Measurements from ENCODE around the gene HP.
A peak's percentile ranks its signal among the peaks of the same experiment; 100 is the strongest.

The HP gene

DNA sequence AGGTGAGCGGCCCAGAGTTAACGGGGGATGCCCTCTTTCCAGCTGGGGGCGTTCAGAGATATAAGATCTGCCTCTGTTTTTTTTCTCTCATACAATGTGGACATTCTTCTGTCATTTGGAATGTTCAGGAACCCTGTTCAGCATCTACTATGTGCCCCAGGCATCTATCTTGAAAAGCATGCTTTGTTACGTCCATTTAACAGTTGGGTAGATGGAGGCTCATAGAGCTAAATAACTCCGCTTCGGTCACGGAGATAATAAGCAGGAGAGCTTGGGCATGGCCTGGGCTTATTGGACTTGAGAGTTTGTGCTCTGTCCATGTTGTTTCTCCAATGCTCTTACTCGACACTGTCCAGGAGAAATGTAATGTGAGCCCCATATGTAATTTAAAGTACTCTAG, 39.6 kb upstream of the HP start:
- no peak overlapping the region for H3K4me3 ChIP-seq (ENCODE audit: low read depth, low read length)
- no peak for TF ChIP-seq CTCF (IDR thresholded peaks at IDR 0.05; ENCODE audit: control insufficient read depth, extremely low read depth, insufficient read depth)
- no peak for DNase-seq (ENCODE audit: low read depth)

- no peak for DNase-seq (ENCODE audit: low read depth)
- TF ChIP-seq CTCF (IDR thresholded peaks at IDR 0.05; ENCODE audit: control insufficient read depth, extremely low read depth, insufficient read depth), result no peak
- H3K4me3 ChIP-seq (ENCODE audit: low read depth, low read length), result no peak overlapping the region
Measured at GRCh38 chr16:72015124-72015523, 39.2 kb upstream of the HP start.

GRCh38 chr16:72018470-72018869, 35.8 kb upstream of the HP start:
- no peak overlapping the region for H3K4me3 ChIP-seq (ENCODE audit: low read depth, low read length)
- DNase-seq (ENCODE audit: low read depth), result no peak
- TF ChIP-seq CTCF (IDR thresholded peaks at IDR 0.05; ENCODE audit: control insufficient read depth, extremely low read depth, insufficient read depth), result no peak

- no peak for DNase-seq (ENCODE audit: low read depth)
- H3K4me3 ChIP-seq (ENCODE audit: low read depth, low read length), result no peak overlapping the region
- TF ChIP-seq CTCF (IDR thresholded peaks at IDR 0.05; ENCODE audit: control insufficient read depth, extremely low read depth, insufficient read depth), result no peak
Measured at GRCh38 chr16:72021043-72021442, 33.3 kb upstream of the HP start.

GRCh38 chr16:72022127-72022526, 32.2 kb upstream of the HP start:
- no peak for DNase-seq (ENCODE audit: low read depth)
- H3K4me3 ChIP-seq (ENCODE audit: low read depth, low read length), result no peak overlapping the region
- TF ChIP-seq CTCF (IDR thresholded peaks at IDR 0.05; ENCODE audit: control insufficient read depth, extremely low read depth, insufficient read depth), result no peak

- TF ChIP-seq CTCF (IDR thresholded peaks at IDR 0.05; ENCODE audit: control insufficient read depth, extremely low read depth, insufficient read depth), result no peak
- H3K4me3 ChIP-seq (ENCODE audit: low read depth, low read length), result no peak overlapping the region
- DNase-seq (ENCODE audit: low read depth), result peak; percentile 95
Measured at GRCh38 chr16:72023962-72024361, 30.3 kb upstream of the HP start.

GRCh38 chr16:72024862-72025382, 29.4 kb upstream of the HP start:
- no peak overlapping the region for H3K4me3 ChIP-seq (ENCODE audit: low read depth, low read length)
- DNase-seq (ENCODE audit: low read depth), result peak; percentile 28
- TF ChIP-seq CTCF (IDR thresholded peaks at IDR 0.05; ENCODE audit: control insufficient read depth, extremely low read depth, insufficient read depth), result no peak

Measured in LNCaP clone FGC (cell line).